OCI-LY3 (cell line): ENCODE measurements around the gene RNASEH2B.

Experiments used
- H2AFZ ChIP-seq: fragments of 200-600, 300-600 bp; shearing (Covaris generic); 2 replicates; pipeline ENCODE4 v1.6.0; 2014; ENCODE audit warnings: antibody characterized with exemption, low read depth, low read length
- H3K27ac ChIP-seq: fragments of 200-600, 300-600 bp; sonication (generic); 2 replicates; pipeline ENCODE4 v1.5.1; 2014; ENCODE audit warnings: mild to moderate bottlenecking, low read length, moderate library complexity, mixed read lengths
- H3K27me3 ChIP-seq: fragments of 200-600, 300-600 bp; sonication (generic); 2 replicates; pipeline ENCODE4 v1.6.1; 2014; ENCODE audit warnings: low read depth, low read length, mixed read lengths
- H3K36me3 ChIP-seq: fragments of 200-600, 300-600 bp; sonication (generic); replicated peaks from 2 replicates; pipeline ENCODE3; 2014; ENCODE audit warnings: low read depth, low read length, mixed read lengths
- H3K4me1 ChIP-seq: fragments of 300-600, 200-600 bp; sonication (generic); 2 replicates; pipeline ENCODE4 v1.6.1; 2014; ENCODE audit warnings: low read length, mixed read lengths
- H3K4me2 ChIP-seq: fragments of 200-600, 300-600 bp; sonication (generic); 2 replicates; pipeline ENCODE4 v1.6.1; 2014; ENCODE audit warnings: low read length, mixed read lengths
- H3K4me3 ChIP-seq: fragments of 300-600, 200-600 bp; sonication (generic); 2 replicates; pipeline ENCODE4 v1.5.1; 2014; ENCODE audit warnings: antibody characterized with exemption, mild to moderate bottlenecking, low read length, moderate library complexity
- H3K79me2 ChIP-seq: fragments of 300-600, 200-600 bp; shearing (Covaris generic); 2 replicates; pipeline ENCODE4 v1.6.1; 2014; ENCODE audit warnings: mild to moderate bottlenecking, low read length, mixed read lengths
- H3K9ac ChIP-seq: fragments of 300-600, 200-600 bp; shearing (Covaris generic); 2 replicates; pipeline ENCODE4 v1.6.0; 2014; ENCODE audit warnings: mild to moderate bottlenecking, low read length, moderate library complexity
- H3K9me3 ChIP-seq: fragments of 200-600, 300-600 bp; shearing (Covaris generic); 2 replicates; pipeline ENCODE4 v1.6.1; 2014; ENCODE audit warnings: low read length, mixed read lengths; ENCODE audit not compliant: insufficient read depth
- H4K20me1 ChIP-seq: fragments of 200-600, 300-600 bp; sonication (generic); 2 replicates; pipeline ENCODE4 v1.6.1; 2016; ENCODE audit warnings: low read length, mixed read lengths; ENCODE audit not compliant: insufficient read depth
- CTCF ChIP-seq: fragments of 200-600, 300-600 bp; sonication (generic); IDR thresholded peaks from 2 replicates; pipeline ENCODE4 v1.5.1; 2014; ENCODE audit warnings: antibody characterized with exemption, low read length, low read depth
- EZH2phosphoT487 ChIP-seq: fragments of 200-600 bp; shearing (Covaris generic); IDR thresholded peaks from 2 replicates; pipeline ENCODE4 v1.6.1; 2018; ENCODE audit warnings: antibody characterized with exemption, mixed run types, low read depth

RNASEH2B gene

DNA sequence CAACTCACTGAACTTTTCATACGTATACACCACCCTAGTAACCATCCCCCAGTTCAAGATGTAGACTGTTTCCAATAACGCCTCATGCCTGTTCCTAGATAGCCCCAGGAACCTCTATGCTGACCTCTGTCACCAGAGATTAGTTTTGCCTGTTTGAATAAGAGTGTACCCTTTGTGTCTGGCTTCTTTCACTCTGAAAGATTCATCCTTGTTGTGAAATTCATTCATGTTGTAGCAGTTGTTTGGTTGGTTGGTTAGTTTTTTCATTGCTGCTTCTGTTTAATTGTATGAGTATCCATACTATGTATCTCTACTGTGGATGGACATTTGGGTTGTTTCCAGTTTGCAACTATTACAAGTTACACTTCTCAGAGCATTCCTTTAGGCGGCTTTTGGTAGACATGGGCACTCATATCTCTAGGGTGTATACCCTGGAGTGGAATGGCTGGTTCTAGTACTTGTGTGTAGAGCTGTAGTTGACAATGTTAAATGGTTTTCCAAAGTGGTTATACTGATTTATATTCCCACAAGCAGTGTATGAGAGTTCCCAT is 1.6 kb downstream of the RNASEH2B start:
- no peaks in the 10 kb centered on the region for H3K27me3 ChIP-seq
- peaks cover 14% of the 10 kb centered on the region for H4K20me1 ChIP-seq
- H3K9ac ChIP-seq, result peak overlapping the region; percentile 89
- H3K4me3 ChIP-seq, result peak overlapping the region; percentile 80
- peaks cover 51% of the 10 kb centered on the region for H3K4me1 ChIP-seq
- H3K36me3 ChIP-seq, result no peaks in the 10 kb centered on the region
- TF ChIP-seq CTCF (no peak), EZH2phosphoT487 (no peak)
- peak overlapping the region; percentile 91 for H3K4me2 ChIP-seq
- peaks cover 70% of the 10 kb centered on the region for H3K79me2 ChIP-seq
- no peaks in the 10 kb centered on the region for H3K9me3 ChIP-seq
- H2AFZ ChIP-seq, result no peak overlapping the region
- H3K27ac ChIP-seq, result peak overlapping the region; percentile 85

DNA sequence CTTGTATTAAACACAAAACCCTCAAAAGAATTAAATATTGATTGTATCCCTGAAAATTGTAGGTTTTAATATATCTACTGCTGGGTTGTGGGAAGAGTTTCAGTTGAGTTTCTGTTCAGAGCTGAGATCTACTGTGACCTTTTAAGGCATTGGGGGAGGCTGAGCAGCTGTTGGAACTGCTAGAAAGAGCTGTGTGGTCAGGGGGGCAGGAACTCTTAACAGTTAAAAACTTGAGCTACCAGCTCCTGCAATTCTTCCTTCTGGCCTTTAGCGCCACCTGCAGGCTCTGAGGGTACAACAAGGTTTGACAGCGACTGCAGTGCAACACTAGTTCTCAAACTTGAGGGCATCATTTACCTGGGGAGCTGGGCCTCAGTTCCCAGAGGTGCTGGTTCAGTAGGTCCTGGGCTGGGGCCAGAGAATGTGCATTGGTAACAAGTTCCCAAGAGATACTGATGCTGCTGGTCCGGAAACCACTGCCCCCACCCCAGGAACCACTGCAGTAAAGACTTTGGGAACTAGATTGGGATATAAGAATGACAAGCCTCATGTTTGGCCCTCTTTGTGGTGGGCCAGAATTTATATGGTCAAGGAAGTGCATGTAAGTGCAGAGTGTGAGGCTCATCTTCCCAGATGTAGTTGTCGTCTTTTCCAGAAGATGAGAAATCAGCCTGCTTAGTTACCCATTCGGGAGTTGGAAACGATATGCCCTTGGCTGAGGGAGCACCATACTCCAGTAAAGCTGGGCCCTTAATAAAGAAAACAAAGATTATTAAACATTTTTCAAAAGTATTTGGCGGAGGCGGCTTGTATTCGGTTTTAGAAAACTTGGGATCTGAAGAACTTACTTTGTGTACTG is 2.6 kb downstream of the RNASEH2B start:
- Histone ChIP-seq H3K9me3 (no peaks in the 10 kb centered on the region), H3K4me2 (peak overlapping the region; percentile 91), H3K4me3 (peak overlapping the region; percentile 80), H3K79me2 (peaks cover 80% of the 10 kb centered on the region), H4K20me1 (peaks cover 14% of the 10 kb centered on the region), H3K27me3 (no peaks in the 10 kb centered on the region), H3K36me3 (peaks cover under 1% of the 10 kb centered on the region), H3K27ac (peak overlapping the region; percentile 85), H2AFZ (no peak overlapping the region), H3K9ac (peak overlapping the region; percentile 89), H3K4me1 (peaks cover 61% of the 10 kb centered on the region)
- no peak for TF ChIP-seq EZH2phosphoT487
- TF ChIP-seq CTCF, result peak; percentile 97

DNA sequence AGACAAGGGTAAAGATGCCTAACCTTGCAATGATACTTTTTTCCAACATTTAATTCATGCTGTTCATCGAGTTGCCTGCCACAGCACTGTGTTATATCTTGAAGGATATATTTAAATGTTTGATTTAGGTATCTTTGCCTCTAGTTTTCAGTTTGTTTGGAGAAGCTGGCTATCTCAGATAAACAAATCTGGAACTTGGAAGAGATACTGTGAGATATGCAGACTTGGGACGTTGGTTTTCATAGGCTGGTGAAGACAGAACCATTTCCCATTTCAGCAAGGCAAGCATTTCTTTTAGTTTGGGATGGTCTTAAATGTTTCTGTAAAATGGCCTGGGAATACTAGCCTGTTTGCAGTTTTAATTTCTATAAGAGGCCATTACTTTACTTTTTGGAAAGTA is 3.3 kb downstream of the RNASEH2B start:
- no peak for TF ChIP-seq CTCF
- TF ChIP-seq EZH2phosphoT487, result no peak
- H3K4me1 ChIP-seq, result peaks cover 68% of the 10 kb centered on the region
- H3K79me2 ChIP-seq, result peaks cover 87% of the 10 kb centered on the region
- H3K9ac ChIP-seq, result no peak overlapping the region
- peaks cover 7% of the 10 kb centered on the region for H3K36me3 ChIP-seq
- H3K4me3 ChIP-seq, result no peak overlapping the region
- no peak overlapping the region; the same call in 1 of the 2 replicates for H3K4me2 ChIP-seq
- no peak overlapping the region for H2AFZ ChIP-seq
- no peaks in the 10 kb centered on the region for H3K27me3 ChIP-seq
- H3K27ac ChIP-seq, result no peak overlapping the region
- peaks cover 19% of the 10 kb centered on the region for H4K20me1 ChIP-seq
- no peaks in the 10 kb centered on the region for H3K9me3 ChIP-seq

DNA sequence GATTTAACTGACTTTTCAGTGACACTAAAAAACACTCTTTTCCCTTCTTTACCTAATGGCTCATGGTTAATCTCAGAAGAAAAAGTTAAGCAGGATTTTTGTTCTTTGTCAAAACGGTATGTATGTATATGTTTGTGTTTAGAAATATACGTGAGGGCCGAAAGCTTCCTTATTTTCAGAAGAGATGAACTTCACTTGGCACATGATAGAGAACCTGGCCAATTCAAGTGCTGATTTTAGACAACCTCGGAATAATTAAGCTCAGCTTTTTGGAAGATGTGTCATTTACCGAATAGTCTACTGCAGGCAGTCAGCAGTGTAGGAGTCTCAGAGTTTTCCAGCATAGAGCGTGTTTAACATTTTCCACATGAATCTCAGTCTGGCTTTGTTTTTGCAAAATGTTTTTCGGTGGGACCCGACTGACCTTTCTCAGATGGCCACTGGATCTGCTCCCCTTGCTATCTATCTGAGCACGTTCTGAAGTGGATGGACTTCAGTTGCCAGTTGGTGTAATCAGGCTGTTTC is 4.6 kb downstream of the RNASEH2B start:
- TF ChIP-seq CTCF, result no peak
- no peak for TF ChIP-seq EZH2phosphoT487
- Histone ChIP-seq H3K4me2 (peak overlapping the region; percentile 65), H3K79me2 (peaks cover 98% of the 10 kb centered on the region), H3K27ac (peak overlapping the region; percentile 41; the same call in 1 of the 2 replicates), H3K4me3 (0 out of 2 replicates have a peak overlapping the region, but pooled peaks have one; percentile 26), H3K9me3 (no peaks in the 10 kb centered on the region), H2AFZ (no peak overlapping the region), H3K4me1 (peaks cover 62% of the 10 kb centered on the region), H3K36me3 (peaks cover 7% of the 10 kb centered on the region), H3K27me3 (no peaks in the 10 kb centered on the region), H3K9ac (peak overlapping the region; percentile 44; the same call in 1 of the 2 replicates), H4K20me1 (peaks cover 28% of the 10 kb centered on the region)
